ENCODE results near the gene MPZL2.

Gene MPZL2

GRCh38 chr11:118263112-118263511 is 985 bp downstream of the MPZL2 start:
- Histone ChIP-seq H3K27me3 (ENCODE audit: control insufficient read depth, insufficient read depth, low read length) (peaks cover 62% of the 10 kb centered on the region), H3K9me3 (ENCODE audit: control insufficient read depth, insufficient read depth, low read length) (no peaks in the 10 kb centered on the region), H3K27ac (ENCODE audit: low read depth, low read length) (no peak overlapping the region), H3K4me3 (ENCODE audit: low read depth, low read length) (no peak overlapping the region), H3K36me3 (ENCODE audit: control insufficient read depth, insufficient read depth, low read length) (no peaks in the 10 kb centered on the region), H3K9ac (ENCODE audit: low read depth, low read length) (no peak overlapping the region), H3K4me1 (ENCODE audit: control insufficient read depth, insufficient read depth, low read length) (peaks cover 22% of the 10 kb centered on the region)

GRCh38 chr11:118260353-118260752 is 3.7 kb downstream of the MPZL2 start:
- H3K4me3 ChIP-seq (ENCODE audit: low read depth, low read length): no peak overlapping the region
- peaks cover 40% of the 10 kb centered on the region for H3K27me3 ChIP-seq (ENCODE audit: control insufficient read depth, insufficient read depth, low read length)
- no peak overlapping the region for H3K9ac ChIP-seq (ENCODE audit: low read depth, low read length)
- H3K4me1 ChIP-seq (ENCODE audit: control insufficient read depth, insufficient read depth, low read length): peaks cover 19% of the 10 kb centered on the region
- no peaks in the 10 kb centered on the region for H3K36me3 ChIP-seq (ENCODE audit: control insufficient read depth, insufficient read depth, low read length)
- H3K27ac ChIP-seq (ENCODE audit: low read depth, low read length): no peak overlapping the region
- no peaks in the 10 kb centered on the region for H3K9me3 ChIP-seq (ENCODE audit: control insufficient read depth, insufficient read depth, low read length)

GRCh38 chr11:118259138-118259537 is 5.0 kb downstream of the MPZL2 start:
- no peaks in the 10 kb centered on the region for H3K36me3 ChIP-seq (ENCODE audit: control insufficient read depth, insufficient read depth, low read length)
- H3K4me1 ChIP-seq (ENCODE audit: control insufficient read depth, insufficient read depth, low read length): peaks cover 7% of the 10 kb centered on the region

GRCh38 chr11:118258410-118258809 is 5.7 kb downstream of the MPZL2 start:
- no peaks in the 10 kb centered on the region for H3K9me3 ChIP-seq (ENCODE audit: control insufficient read depth, insufficient read depth, low read length)
- no peaks in the 10 kb centered on the region for H3K36me3 ChIP-seq (ENCODE audit: control insufficient read depth, insufficient read depth, low read length)
- H3K9ac ChIP-seq (ENCODE audit: low read depth, low read length): no peak overlapping the region
- H3K4me3 ChIP-seq (ENCODE audit: low read depth, low read length): no peak overlapping the region
- H3K4me1 ChIP-seq (ENCODE audit: control insufficient read depth, insufficient read depth, low read length): 0 out of 2 replicates have a peak, but pooled peaks cover under 1% of the 10 kb centered on the region
- H3K27ac ChIP-seq (ENCODE audit: low read depth, low read length): no peak overlapping the region
- peaks cover 29% of the 10 kb centered on the region for H3K27me3 ChIP-seq (ENCODE audit: control insufficient read depth, insufficient read depth, low read length)

More at GRCh38 chr11:118259138-118259537, 5.0 kb downstream of the MPZL2 start:
- Histone ChIP-seq H3K4me3 (ENCODE audit: low read depth, low read length) (no peak overlapping the region), H3K27me3 (ENCODE audit: control insufficient read depth, insufficient read depth, low read length) (peaks cover 35% of the 10 kb centered on the region), H3K9ac (ENCODE audit: low read depth, low read length) (no peak overlapping the region), H3K27ac (ENCODE audit: low read depth, low read length) (no peak overlapping the region), H3K9me3 (ENCODE audit: control insufficient read depth, insufficient read depth, low read length) (no peaks in the 10 kb centered on the region)

GRCh38 chr11:118252688-118253087 is 11.4 kb downstream of the MPZL2 start:
- Histone ChIP-seq H3K4me3 (ENCODE audit: low read depth, low read length) (peak overlapping the region; percentile 80), H3K9me3 (ENCODE audit: control insufficient read depth, insufficient read depth, low read length) (no peaks in the 10 kb centered on the region), H3K27me3 (ENCODE audit: control insufficient read depth, insufficient read depth, low read length) (peaks cover 11% of the 10 kb centered on the region), H3K27ac (ENCODE audit: low read depth, low read length) (peak overlapping the region; percentile 99), H3K36me3 (ENCODE audit: control insufficient read depth, insufficient read depth, low read length) (no peaks in the 10 kb centered on the region), H3K9ac (ENCODE audit: low read depth, low read length) (peak overlapping the region; percentile 95; the same call in 1 of the 2 replicates), H3K4me1 (ENCODE audit: control insufficient read depth, insufficient read depth, low read length) (0 out of 2 replicates have a peak, but pooled peaks cover 3% of the 10 kb centered on the region)

GRCh38 chr11:118251858-118252652 is 12.0 kb downstream of the MPZL2 start, which contains the start of gene MPZL3:
TSS of gene MPZL3 (minus strand) at chr11:118252365. CDS start at chr11:118252294, 71 bp downstream.
- H3K4me1 ChIP-seq (ENCODE audit: control insufficient read depth, insufficient read depth, low read length): 0 out of 2 replicates have a peak, but pooled peaks cover 3% of the 10 kb centered on the region
- H3K36me3 ChIP-seq (ENCODE audit: control insufficient read depth, insufficient read depth, low read length): no peaks in the 10 kb centered on the region
- H3K9me3 ChIP-seq (ENCODE audit: control insufficient read depth, insufficient read depth, low read length): no peaks in the 10 kb centered on the region
- H3K27ac ChIP-seq (ENCODE audit: low read depth, low read length): peak within 1 kb of the TSS; percentile 99
- peak within 1 kb of the TSS; percentile 95 for H3K9ac ChIP-seq (ENCODE audit: low read depth, low read length)
- peaks cover 11% of the 10 kb centered on the region for H3K27me3 ChIP-seq (ENCODE audit: control insufficient read depth, insufficient read depth, low read length)
- peak within 1 kb of the TSS; percentile 80 for H3K4me3 ChIP-seq (ENCODE audit: low read depth, low read length)

- Histone ChIP-seq H3K27me3 (ENCODE audit: control insufficient read depth, insufficient read depth, low read length) (peaks cover 2% of the 10 kb centered on the region; the same call in 1 of the 2 replicates), H3K27ac (ENCODE audit: low read depth, low read length) (no peak overlapping the region), H3K9ac (ENCODE audit: low read depth, low read length) (no peak overlapping the region), H3K4me3 (ENCODE audit: low read depth, low read length) (no peak overlapping the region), H3K4me1 (ENCODE audit: control insufficient read depth, insufficient read depth, low read length) (peaks cover 6% of the 10 kb centered on the region; the same call in 1 of the 2 replicates), H3K36me3 (ENCODE audit: control insufficient read depth, insufficient read depth, low read length) (no peaks in the 10 kb centered on the region), H3K9me3 (ENCODE audit: control insufficient read depth, insufficient read depth, low read length) (no peaks in the 10 kb centered on the region)
Observed at GRCh38 chr11:118247041-118247440, 17.1 kb downstream of the MPZL2 start.

GRCh38 chr11:118245936-118246562 is 18.0 kb downstream of the MPZL2 start:
- no peaks in the 10 kb centered on the region for H3K36me3 ChIP-seq (ENCODE audit: control insufficient read depth, insufficient read depth, low read length)
- peaks cover 6% of the 10 kb centered on the region; the same call in 1 of the 2 replicates for H3K4me1 ChIP-seq (ENCODE audit: control insufficient read depth, insufficient read depth, low read length)
- no peak overlapping the region for H3K27ac ChIP-seq (ENCODE audit: low read depth, low read length)
- H3K4me3 ChIP-seq (ENCODE audit: low read depth, low read length): no peak overlapping the region
- H3K9ac ChIP-seq (ENCODE audit: low read depth, low read length): no peak overlapping the region
- no peaks in the 10 kb centered on the region for H3K9me3 ChIP-seq (ENCODE audit: control insufficient read depth, insufficient read depth, low read length)
- peaks cover 2% of the 10 kb centered on the region; the same call in 1 of the 2 replicates for H3K27me3 ChIP-seq (ENCODE audit: control insufficient read depth, insufficient read depth, low read length)

GRCh38 chr11:118243993-118244762 is 19.9 kb downstream of the MPZL2 start:
- Histone ChIP-seq H3K4me1 (ENCODE audit: control insufficient read depth, insufficient read depth, low read length) (peaks cover 6% of the 10 kb centered on the region; the same call in 1 of the 2 replicates), H3K9me3 (ENCODE audit: control insufficient read depth, insufficient read depth, low read length) (no peaks in the 10 kb centered on the region), H3K36me3 (ENCODE audit: control insufficient read depth, insufficient read depth, low read length) (no peaks in the 10 kb centered on the region), H3K27ac (ENCODE audit: low read depth, low read length) (no peak overlapping the region), H3K9ac (ENCODE audit: low read depth, low read length) (no peak overlapping the region), H3K4me3 (ENCODE audit: low read depth, low read length) (no peak overlapping the region), H3K27me3 (ENCODE audit: control insufficient read depth, insufficient read depth, low read length) (peaks cover 2% of the 10 kb centered on the region; the same call in 1 of the 2 replicates)

- Histone ChIP-seq H3K36me3 (ENCODE audit: control insufficient read depth, insufficient read depth, low read length) (no peaks in the 10 kb centered on the region), H3K27ac (ENCODE audit: low read depth, low read length) (no peak overlapping the region), H3K4me1 (ENCODE audit: control insufficient read depth, insufficient read depth, low read length) (peaks cover 14% of the 10 kb centered on the region; the same call in 1 of the 2 replicates), H3K9ac (ENCODE audit: low read depth, low read length) (no peak overlapping the region), H3K27me3 (ENCODE audit: control insufficient read depth, insufficient read depth, low read length) (no peaks in the 10 kb centered on the region), H3K9me3 (ENCODE audit: control insufficient read depth, insufficient read depth, low read length) (no peaks in the 10 kb centered on the region), H3K4me3 (ENCODE audit: low read depth, low read length) (no peak overlapping the region)
Observed at GRCh38 chr11:118243161-118243560, 20.9 kb downstream of the MPZL2 start.
